T follicular helper cell (primary cell): ENCODE data around the gene HCRTR2.

Experiments
- DNase-seq: peaks from one replicate; pipeline ENCODE4 v3.0.0-alpha.2; 2020; ENCODE audit warnings: low read depth

HCRTR2 gene

GRCh38 chr6:55327169-55327568, 152.9 kb downstream of the HCRTR2 start, which contains the start of gene GFRAL:
Gene GFRAL, plus strand, starts transcription at chr6:55327469. Its CDS starts 86 bp downstream, at chr6:55327555.
- DNase-seq, result no peak
